Pancreas (tissue), 10 donors: Measurements from ENCODE around the gene TECPR1. TPM values are rescaled to one million over a fixed set of nuclear protein-coding genes. Genes with fewer than 3 reads are reported as not detected.

Source experiments
- ATAC-seq, 4 donors: fragments of 200-7000 bp; cut with Tn5 transposase; one replicate each; pipeline versions ENCODE4 v1.8.0 to v1.9.1; 2020; ENCODE audit warnings: mild to moderate bottlenecking in 4 of 4, moderate library complexity in 4 of 4
- DNase-seq, 6 donors: peaks; one replicate each; pipeline ENCODE4 v3.0.0-alpha.2; 2020
- FAIRE-seq: peaks from 2 replicates; lab custom pipeline; 2012; peaks lifted over from hg19 to GRCh38; lab: Jason Lieb, UNC
- H3K27ac ChIP-seq, 4 donors: fragments of 200-600 bp; sonication (generic); 1 replicate in 3 of 4; 2 replicates in 1 of 4; pipeline versions ENCODE4 v1.5.0 to v1.8.0; 2020
- H3K27me3 ChIP-seq, 4 donors: fragments of 200-600 bp; one replicate each; pipeline ENCODE4 v1.8.0; 2021
- H3K36me3 ChIP-seq, 3 donors: fragments of 200-600 bp; sonication (generic) in 1 of 3; one replicate each; pipeline versions ENCODE4 v1.5.0 to v1.8.0; 2020 to 2021
- H3K4me1 ChIP-seq, 3 donors: fragments of 200-600 bp; one replicate each; pipeline ENCODE4 v1.8.0; 2021
- H3K4me3 ChIP-seq, 4 donors: fragments of 200-600 bp; sonication (generic) in 2 of 4; one replicate each; pipeline versions ENCODE4 v1.5.0 to v1.8.0; 2020 to 2021
- H3K9me3 ChIP-seq, 4 donors: fragments of 200-600 bp; one replicate each; pipeline ENCODE4 v1.8.0; 2021
- WGBS, 2 donors: extraction: QIAGEN DNeasy Blood & Tissue Kit; methylation state at CpG; one replicate each; pipeline ENCODE4 v1.1.7; 2013; 5-methylcytosine and 5-hydroxymethylcytosine counted together
- intact Hi-C, 3 donors: fragments of 100-400 bp; cut with DNase I; formaldehyde crosslinking; loops; one replicate each; pipeline versions ENCODE4 v1.11.1 to v1.14.2; 2022
- polyA plus RNA-seq, 2 donors: library from polyadenylated mRNA; stranded (reverse); fragments of 200-250 nt; gene quantifications; one replicate each; pipeline ENCODE4 v1.2.3, GENCODE V29; 2013
- total RNA-seq, 6 donors: library from RNA; stranded (reverse); fragmentation: NEBNext Ultra II Directional in 4 of 6; extraction: Animal tissue kit (Norgen Biotek cat#: 25700) in 4 of 6; gene quantifications; one replicate each; pipeline versions ENCODE4 v1.2.1 to v1.2.4, GENCODE V29; 2021 to 2023
- TF ChIP-seq, protein P1 (sequence below), 4 donors: fragments of 200-600 bp; sonication (generic) in 3 of 4; IDR thresholded peaks; one replicate each; pipeline versions ENCODE4 v1.5.0 to v1.8.0; 2021; ENCODE audit warnings: antibody characterized with exemption in 4 of 4
- donor health status: healthy with polysubstance abuse.
- donor health status: DM: no; HTN: no; CAD: no; lungs with moderate emphysema.
- donor health status: DM: no; HTN: no; CAD: no.
- donor health status: control.
- donor health status: control.
- donor health status: Bipolar disorder and iron deficiency.
- donor health status: DM: yes; HTN: yes; CAD: no.
- donor health status: DM: no; HTN: no; CAD: no.
- donor health status: DM: no; HTN: no; CAD: no.
- donor health status: DM: yes; HTN: yes; CAD: no.

TECPR1 gene
- total and polyA plus RNA-seq, 8 donors = 12.5 to 36.3 (median 20.0) TPM

GRCh38 chr7:98217623-98218582 is 34.1 kb downstream of the TECPR1 start:
- TF ChIP-seq, protein P1, sequence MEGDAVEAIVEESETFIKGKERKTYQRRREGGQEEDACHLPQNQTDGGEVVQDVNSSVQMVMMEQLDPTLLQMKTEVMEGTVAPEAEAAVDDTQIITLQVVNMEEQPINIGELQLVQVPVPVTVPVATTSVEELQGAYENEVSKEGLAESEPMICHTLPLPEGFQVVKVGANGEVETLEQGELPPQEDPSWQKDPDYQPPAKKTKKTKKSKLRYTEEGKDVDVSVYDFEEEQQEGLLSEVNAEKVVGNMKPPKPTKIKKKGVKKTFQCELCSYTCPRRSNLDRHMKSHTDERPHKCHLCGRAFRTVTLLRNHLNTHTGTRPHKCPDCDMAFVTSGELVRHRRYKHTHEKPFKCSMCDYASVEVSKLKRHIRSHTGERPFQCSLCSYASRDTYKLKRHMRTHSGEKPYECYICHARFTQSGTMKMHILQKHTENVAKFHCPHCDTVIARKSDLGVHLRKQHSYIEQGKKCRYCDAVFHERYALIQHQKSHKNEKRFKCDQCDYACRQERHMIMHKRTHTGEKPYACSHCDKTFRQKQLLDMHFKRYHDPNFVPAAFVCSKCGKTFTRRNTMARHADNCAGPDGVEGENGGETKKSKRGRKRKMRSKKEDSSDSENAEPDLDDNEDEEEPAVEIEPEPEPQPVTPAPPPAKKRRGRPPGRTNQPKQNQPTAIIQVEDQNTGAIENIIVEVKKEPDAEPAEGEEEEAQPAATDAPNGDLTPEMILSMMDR (IDR thresholded peaks at IDR 0.05) = no peak
- intact Hi-C loops = no loop called here
- Histone ChIP-seq H3K4me3 (peak overlapping the region in 1 of 4 donors; percentile 10), H3K27ac (peak overlapping the region; percentile 20 to 82 (median 64)), H3K4me1 (peaks cover 12 to 28% (median 12%) of the 10 kb centered on the region in 3 donors), H3K9me3 (no peaks in the 10 kb centered on the region), H3K27me3 (no peaks in the 10 kb centered on the region), H3K36me3 (peaks cover 0 to 8% (median 0%) of the 10 kb centered on the region in 3 donors)
- WGBS, 2 donors = 23% methylated on average over 41 of the region's 41 CpGs
- ATAC-seq = peak; percentile 10 to 17 (median 12)
- FAIRE-seq = no peak
- DNase-seq = peak; percentile 40 to 90 (median 70)

GRCh38 chr7:98216941-98217622 is 35.0 kb downstream of the TECPR1 start:
- DNase-seq = peak; percentile 40 to 88 (median 63)

GRCh38 chr7:98215561-98216495 is 36.2 kb downstream of the TECPR1 start:
- DNase-seq (peak; percentile 84 to 95 (median 92)), FAIRE-seq (no peak), ATAC-seq (peak; percentile 46 to 63 (median 54))
- H3K9me3 ChIP-seq = no peaks in the 10 kb centered on the region
- peak overlapping the region; percentile 88 to 94 (median 90) for H3K27ac ChIP-seq
- peaks cover 0 to 16% (median 0%) of the 10 kb centered on the region in 3 donors for H3K36me3 ChIP-seq
- no peaks in the 10 kb centered on the region for H3K27me3 ChIP-seq
- H3K4me1 ChIP-seq = peaks cover 12 to 28% (median 12%) of the 10 kb centered on the region in 3 donors
- TF ChIP-seq, protein P1 (IDR thresholded peaks at IDR 0.05) = no peak
- intact Hi-C loops = no loop called here
- WGBS, 2 donors = 44 to 47% methylated on average over 32 of the region's 32 CpGs
- H3K4me3 ChIP-seq = peak overlapping the region in 2 of 4 donors; percentile 62 to 82

More at GRCh38 chr7:98216941-98217622, 35.0 kb downstream of the TECPR1 start:
- no peak overlapping the region for H3K4me3 ChIP-seq
- no peaks in the 10 kb centered on the region for H3K27me3 ChIP-seq
- TF ChIP-seq, protein P1 (IDR thresholded peaks at IDR 0.05) = no peak
- FAIRE-seq = no peak
- H3K9me3 ChIP-seq = no peaks in the 10 kb centered on the region
- H3K27ac ChIP-seq = peak overlapping the region; percentile 20 to 82 (median 64)
- peaks cover 0 to 16% (median 0%) of the 10 kb centered on the region in 3 donors for H3K36me3 ChIP-seq
- peak in 3 of 4 donors; percentile 0 to 2 (median 1) for ATAC-seq
- WGBS, 2 donors = 56 to 61% methylated on average over 21 to 24 of the region's 24 CpGs
- intact Hi-C loops = no loop called here
- peaks cover 12 to 28% (median 12%) of the 10 kb centered on the region in 3 donors for H3K4me1 ChIP-seq

GRCh38 chr7:98214811-98215321 is 37.2 kb downstream of the TECPR1 start:
- FAIRE-seq (no peak), ATAC-seq (peak in 1 of 4 donors; percentile 1), DNase-seq (peak; percentile 41 to 84 (median 62))
- Histone ChIP-seq H3K27ac (peak overlapping the region; percentile 88 to 94 (median 90)), H3K4me1 (peaks cover 12 to 28% (median 12%) of the 10 kb centered on the region in 3 donors), H3K9me3 (no peaks in the 10 kb centered on the region), H3K36me3 (peaks cover 0 to 16% (median 0%) of the 10 kb centered on the region in 3 donors), H3K27me3 (no peaks in the 10 kb centered on the region), H3K4me3 (peak overlapping the region in 3 of 4 donors; percentile 58 to 82 (median 62))
- intact Hi-C loops = loop anchor here in 1 of 3 donors (5.0 kb wide), 1 partner anchor 38 kb away; no protein-coding TSS in a partner anchor
- TF ChIP-seq, protein P1 (IDR thresholded peaks at IDR 0.05) = no peak
- WGBS, 2 donors = 42 to 43% methylated on average over 27 of the region's 27 CpGs
